Measurements from ENCODE around the gene PLXNA2. TPM values are rescaled to one million over a fixed set of nuclear protein-coding genes. Genes with fewer than 3 reads are reported as not detected.

The PLXNA2 gene
- total and polyA plus RNA-seq, 7 donors: 4.4 to 33.6 (median 20.8) TPM

- Histone ChIP-seq H3K9me3 (no peaks in the 10 kb centered on the region), H3K36me3 (ENCODE audit: insufficient read depth in 1 of 2, low read depth in 1 of 2) (no peaks in the 10 kb centered on the region), H3K27ac (no peak overlapping the region), H3K4me1 (peaks cover 40% of the 10 kb centered on the region), H3K27me3 (ENCODE audit: insufficient read depth in 3 of 3, low read length in 2 of 3) (no peaks in the 10 kb centered on the region), H3K4me3 (no peak overlapping the region)
- ATAC-seq (no peak), DNase-seq (no peak)
- no peak for TF ChIP-seq CTCF (IDR thresholded peaks at IDR 0.05)
- WGBS, 3 donors: 95 to 96% (median 95%) methylated on average over 3 of the region's 3 CpGs
- intact Hi-C loops (cut with DNase I): no loop called here
These were observed 58.4 kb downstream of the PLXNA2 start for GRCh38 chr1:208185801-208186231.

- intact Hi-C loops (cut with DNase I): no loop called here
- no peak overlapping the region for H3K27ac ChIP-seq
- H3K27me3 ChIP-seq (ENCODE audit: insufficient read depth in 3 of 3, low read length in 2 of 3): no peaks in the 10 kb centered on the region
- no peaks in the 10 kb centered on the region for H3K9me3 ChIP-seq
- peaks cover 39% of the 10 kb centered on the region for H3K4me1 ChIP-seq
- no peak overlapping the region for H3K4me3 ChIP-seq
- DNase-seq (no peak), ATAC-seq (peak in 1 of 4 donors; percentile 26)
- no peaks in the 10 kb centered on the region for H3K36me3 ChIP-seq (ENCODE audit: insufficient read depth in 1 of 2, low read depth in 1 of 2)
- no peak for TF ChIP-seq CTCF (IDR thresholded peaks at IDR 0.05)
- WGBS, 3 donors: 45 to 60% (median 54%) methylated on average over 5 of the region's 5 CpGs
These were observed 59.1 kb downstream of the PLXNA2 start for GRCh38 chr1:208184966-208185654.

- DNase-seq (peak; percentile 64 to 82), ATAC-seq (peak; percentile 48 to 88 (median 84))
- no peaks in the 10 kb centered on the region for H3K9me3 ChIP-seq
- intact Hi-C loops (cut with DNase I): no loop called here
- H3K27ac ChIP-seq: no peak overlapping the region
- no peaks in the 10 kb centered on the region for H3K27me3 ChIP-seq (ENCODE audit: insufficient read depth in 3 of 3, low read length in 2 of 3)
- 63 to 71% (median 69%) methylated on average over 8 of the region's 8 CpGs for WGBS, 3 donors
- H3K4me1 ChIP-seq: peaks cover 30% of the 10 kb centered on the region
- H3K4me3 ChIP-seq: no peak overlapping the region
- no peaks in the 10 kb centered on the region for H3K36me3 ChIP-seq (ENCODE audit: insufficient read depth in 1 of 2, low read depth in 1 of 2)
- TF ChIP-seq CTCF (IDR thresholded peaks at IDR 0.05): no peak
These were observed 59.9 kb downstream of the PLXNA2 start for GRCh38 chr1:208183977-208184911.

- ATAC-seq (no peak), DNase-seq (no peak)
- Histone ChIP-seq H3K27ac (no peak overlapping the region), H3K4me1 (peaks cover 26% of the 10 kb centered on the region), H3K27me3 (ENCODE audit: insufficient read depth in 3 of 3, low read length in 2 of 3) (no peaks in the 10 kb centered on the region), H3K36me3 (ENCODE audit: insufficient read depth in 1 of 2, low read depth in 1 of 2) (no peaks in the 10 kb centered on the region), H3K9me3 (no peaks in the 10 kb centered on the region), H3K4me3 (no peak overlapping the region)
- intact Hi-C loops (cut with DNase I): no loop called here
- WGBS, 3 donors: 82 to 86% (median 85%) methylated on average over 8 to 10 of the region's 10 CpGs
- no peak for TF ChIP-seq CTCF (IDR thresholded peaks at IDR 0.05)
These were observed 61.1 kb downstream of the PLXNA2 start for GRCh38 chr1:208182880-208183645.

Measured in psoas muscle (tissue), 8 donors.